Measurements from ENCODE around the gene WWOX.

Gene WWOX

GRCh38 chr16:78667675-78668074, 568.2 kb downstream of the WWOX start:
- peaks cover 7% of the 10 kb centered on the region for H3K4me1 ChIP-seq (ENCODE audit: control insufficient read depth, low read depth, low read length)
- H3K27me3 ChIP-seq (ENCODE audit: control insufficient read depth, insufficient read depth, low read length), result no peaks in the 10 kb centered on the region
- no peak overlapping the region for H3K9ac ChIP-seq (ENCODE audit: low read length)
- H3K27ac ChIP-seq (ENCODE audit: low read length), result no peak overlapping the region
- H3K4me3 ChIP-seq (ENCODE audit: low read length), result no peak overlapping the region
- no peaks in the 10 kb centered on the region for H3K36me3 ChIP-seq (ENCODE audit: control insufficient read depth, low read depth, low read length)
- H3K9me3 ChIP-seq (ENCODE audit: control insufficient read depth, low read depth, low read length), result no peaks in the 10 kb centered on the region

- no peak overlapping the region for H3K9ac ChIP-seq (ENCODE audit: low read length)
- no peaks in the 10 kb centered on the region for H3K36me3 ChIP-seq (ENCODE audit: control insufficient read depth, low read depth, low read length)
- no peaks in the 10 kb centered on the region for H3K27me3 ChIP-seq (ENCODE audit: control insufficient read depth, insufficient read depth, low read length)
- H3K4me3 ChIP-seq (ENCODE audit: low read length), result no peak overlapping the region
- peaks cover 7% of the 10 kb centered on the region for H3K4me1 ChIP-seq (ENCODE audit: control insufficient read depth, low read depth, low read length)
- no peaks in the 10 kb centered on the region for H3K9me3 ChIP-seq (ENCODE audit: control insufficient read depth, low read depth, low read length)
- no peak overlapping the region for H3K27ac ChIP-seq (ENCODE audit: low read length)
Measured at GRCh38 chr16:78668393-78668792, 568.9 kb downstream of the WWOX start.

- no peak overlapping the region for H3K4me3 ChIP-seq (ENCODE audit: low read length)
- H3K27ac ChIP-seq (ENCODE audit: low read length), result no peak overlapping the region
- no peaks in the 10 kb centered on the region for H3K27me3 ChIP-seq (ENCODE audit: control insufficient read depth, insufficient read depth, low read length)
- no peaks in the 10 kb centered on the region for H3K36me3 ChIP-seq (ENCODE audit: control insufficient read depth, low read depth, low read length)
- H3K4me1 ChIP-seq (ENCODE audit: control insufficient read depth, low read depth, low read length), result no peaks in the 10 kb centered on the region
- no peak overlapping the region for H3K9ac ChIP-seq (ENCODE audit: low read length)
- H3K9me3 ChIP-seq (ENCODE audit: control insufficient read depth, low read depth, low read length), result no peaks in the 10 kb centered on the region
Measured at GRCh38 chr16:78669994-78670393, 570.5 kb downstream of the WWOX start.

GRCh38 chr16:78672779-78673556, 573.5 kb downstream of the WWOX start:
- Histone ChIP-seq H3K27ac (ENCODE audit: low read length) (no peak overlapping the region), H3K9ac (ENCODE audit: low read length) (no peak overlapping the region), H3K36me3 (ENCODE audit: control insufficient read depth, low read depth, low read length) (no peaks in the 10 kb centered on the region), H3K27me3 (ENCODE audit: control insufficient read depth, insufficient read depth, low read length) (no peaks in the 10 kb centered on the region), H3K4me3 (ENCODE audit: low read length) (no peak overlapping the region), H3K9me3 (ENCODE audit: control insufficient read depth, low read depth, low read length) (no peaks in the 10 kb centered on the region), H3K4me1 (ENCODE audit: control insufficient read depth, low read depth, low read length) (no peaks in the 10 kb centered on the region)

- no peaks in the 10 kb centered on the region for H3K27me3 ChIP-seq (ENCODE audit: control insufficient read depth, insufficient read depth, low read length)
- H3K27ac ChIP-seq (ENCODE audit: low read length), result no peak overlapping the region
- H3K4me1 ChIP-seq (ENCODE audit: control insufficient read depth, low read depth, low read length), result no peaks in the 10 kb centered on the region
- H3K4me3 ChIP-seq (ENCODE audit: low read length), result no peak overlapping the region
- no peak overlapping the region for H3K9ac ChIP-seq (ENCODE audit: low read length)
- no peaks in the 10 kb centered on the region for H3K36me3 ChIP-seq (ENCODE audit: control insufficient read depth, low read depth, low read length)
- H3K9me3 ChIP-seq (ENCODE audit: control insufficient read depth, low read depth, low read length), result no peaks in the 10 kb centered on the region
Measured at GRCh38 chr16:78673884-78674283, 574.4 kb downstream of the WWOX start.

- Histone ChIP-seq H3K9ac (ENCODE audit: low read length) (no peak overlapping the region), H3K9me3 (ENCODE audit: control insufficient read depth, low read depth, low read length) (no peaks in the 10 kb centered on the region), H3K27me3 (ENCODE audit: control insufficient read depth, insufficient read depth, low read length) (no peaks in the 10 kb centered on the region), H3K4me3 (ENCODE audit: low read length) (no peak overlapping the region), H3K4me1 (ENCODE audit: control insufficient read depth, low read depth, low read length) (no peaks in the 10 kb centered on the region), H3K36me3 (ENCODE audit: control insufficient read depth, low read depth, low read length) (no peaks in the 10 kb centered on the region), H3K27ac (ENCODE audit: low read length) (no peak overlapping the region)
Measured at GRCh38 chr16:78675312-78675711, 575.9 kb downstream of the WWOX start.

- H3K36me3 ChIP-seq (ENCODE audit: control insufficient read depth, low read depth, low read length), result no peaks in the 10 kb centered on the region
- H3K4me1 ChIP-seq (ENCODE audit: control insufficient read depth, low read depth, low read length), result no peaks in the 10 kb centered on the region
- no peak overlapping the region for H3K4me3 ChIP-seq (ENCODE audit: low read length)
- H3K27ac ChIP-seq (ENCODE audit: low read length), result no peak overlapping the region
- H3K9me3 ChIP-seq (ENCODE audit: control insufficient read depth, low read depth, low read length), result no peaks in the 10 kb centered on the region
- H3K9ac ChIP-seq (ENCODE audit: low read length), result no peak overlapping the region
- H3K27me3 ChIP-seq (ENCODE audit: control insufficient read depth, insufficient read depth, low read length), result no peaks in the 10 kb centered on the region
Measured at GRCh38 chr16:78675951-78676792, 576.7 kb downstream of the WWOX start.

- Histone ChIP-seq H3K9me3 (ENCODE audit: control insufficient read depth, low read depth, low read length) (no peaks in the 10 kb centered on the region), H3K36me3 (ENCODE audit: control insufficient read depth, low read depth, low read length) (no peaks in the 10 kb centered on the region), H3K9ac (ENCODE audit: low read length) (no peak overlapping the region), H3K4me3 (ENCODE audit: low read length) (no peak overlapping the region), H3K27ac (ENCODE audit: low read length) (no peak overlapping the region), H3K27me3 (ENCODE audit: control insufficient read depth, insufficient read depth, low read length) (no peaks in the 10 kb centered on the region), H3K4me1 (ENCODE audit: control insufficient read depth, low read depth, low read length) (no peaks in the 10 kb centered on the region)
Measured at GRCh38 chr16:78677181-78677731, 577.8 kb downstream of the WWOX start.

- Histone ChIP-seq H3K36me3 (ENCODE audit: control insufficient read depth, low read depth, low read length) (no peaks in the 10 kb centered on the region), H3K27me3 (ENCODE audit: control insufficient read depth, insufficient read depth, low read length) (no peaks in the 10 kb centered on the region), H3K4me1 (ENCODE audit: control insufficient read depth, low read depth, low read length) (no peaks in the 10 kb centered on the region), H3K27ac (ENCODE audit: low read length) (no peak overlapping the region), H3K9me3 (ENCODE audit: control insufficient read depth, low read depth, low read length) (no peaks in the 10 kb centered on the region), H3K9ac (ENCODE audit: low read length) (no peak overlapping the region), H3K4me3 (ENCODE audit: low read length) (no peak overlapping the region)
Measured at GRCh38 chr16:78679546-78679945, 580.1 kb downstream of the WWOX start.

- no peak overlapping the region for H3K9ac ChIP-seq (ENCODE audit: low read length)
- no peak overlapping the region for H3K4me3 ChIP-seq (ENCODE audit: low read length)
- no peak overlapping the region for H3K27ac ChIP-seq (ENCODE audit: low read length)
- no peaks in the 10 kb centered on the region for H3K4me1 ChIP-seq (ENCODE audit: control insufficient read depth, low read depth, low read length)
- H3K27me3 ChIP-seq (ENCODE audit: control insufficient read depth, insufficient read depth, low read length), result no peaks in the 10 kb centered on the region
- no peaks in the 10 kb centered on the region for H3K9me3 ChIP-seq (ENCODE audit: control insufficient read depth, low read depth, low read length)
- H3K36me3 ChIP-seq (ENCODE audit: control insufficient read depth, low read depth, low read length), result no peaks in the 10 kb centered on the region
Measured at GRCh38 chr16:78681743-78682142, 582.3 kb downstream of the WWOX start.

GRCh38 chr16:78684030-78684611, 584.7 kb downstream of the WWOX start:
- H3K36me3 ChIP-seq (ENCODE audit: control insufficient read depth, low read depth, low read length), result no peaks in the 10 kb centered on the region
- H3K4me3 ChIP-seq (ENCODE audit: low read length), result no peak overlapping the region
- no peaks in the 10 kb centered on the region for H3K27me3 ChIP-seq (ENCODE audit: control insufficient read depth, insufficient read depth, low read length)
- H3K4me1 ChIP-seq (ENCODE audit: control insufficient read depth, low read depth, low read length), result no peaks in the 10 kb centered on the region
- H3K9me3 ChIP-seq (ENCODE audit: control insufficient read depth, low read depth, low read length), result no peaks in the 10 kb centered on the region
- H3K27ac ChIP-seq (ENCODE audit: low read length), result no peak overlapping the region
- H3K9ac ChIP-seq (ENCODE audit: low read length), result no peak overlapping the region

Data from iPS-18a (cell line).